GM23338 (cell line): Measurements from ENCODE around the gene CST11. TPM values are rescaled to one million over a fixed set of nuclear protein-coding genes. Genes with fewer than 3 reads are reported as not detected.

Experiments
- ATAC-seq: fragments of 200-7000 bp; cut with Tn5 transposase; 3 replicates; pipeline ENCODE4 v1.9.1; 2020
- DNase-seq: peaks from one replicate; pipeline ENCODE4 v3.0.0-alpha.2; 2015; ENCODE audit warnings: low spot score
- H2AFZ ChIP-seq: fragments of 200-600 bp; sonication (generic); 2 replicates; pipeline ENCODE4 v1.8.0; 2016; ENCODE audit warnings: antibody characterized with exemption, mild to moderate bottlenecking, moderate library complexity
- H3F3A ChIP-seq: fragments of 200-600 bp; sonication (generic); replicated peaks from 2 replicates; pipeline ENCODE4 v1.8.0; 2017; ENCODE audit warnings: antibody characterized with exemption, mixed run types, low read depth
- H3K27ac ChIP-seq: fragments of 200-600 bp; sonication (generic); 2 replicates; pipeline ENCODE4 v1.6.1; 2016; ENCODE audit warnings: low read depth
- H3K27me3 ChIP-seq: fragments of 200-600 bp; sonication (generic); 2 replicates; pipeline ENCODE4 v1.8.0; 2016; ENCODE audit warnings: mild to moderate bottlenecking, mixed run types, moderate library complexity; ENCODE audit not compliant: insufficient read depth
- H3K36me3 ChIP-seq: fragments of 200-600 bp; sonication (generic); 2 replicates; pipeline ENCODE4 v1.8.0; 2016; ENCODE audit warnings: mild to moderate bottlenecking; ENCODE audit not compliant: insufficient read depth
- H3K4me1 ChIP-seq: fragments of 200-600 bp; sonication (generic); 2 replicates; pipeline ENCODE4 v1.8.0; 2016; ENCODE audit warnings: mild to moderate bottlenecking, moderate library complexity; ENCODE audit not compliant: insufficient read depth
- H3K4me2 ChIP-seq: fragments of 200-600 bp; sonication (generic); 2 replicates; pipeline ENCODE4 v1.7.1; 2017; ENCODE audit warnings: mixed run types
- H3K4me3 ChIP-seq: fragments of 200-600 bp; sonication (generic); 2 replicates; pipeline ENCODE4 v1.6.1; 2016; ENCODE audit warnings: mixed run types
- H3K79me2 ChIP-seq: fragments of 200-600 bp; sonication (generic); replicated peaks from 2 replicates; pipeline ENCODE4 v1.8.0; 2017; ENCODE audit warnings: mild to moderate bottlenecking; ENCODE audit not compliant: insufficient read depth
- H3K9me2 ChIP-seq: fragments of 200-600 bp; sonication (generic); 2 replicates; pipeline ENCODE4 v1.8.0; 2017; ENCODE audit not compliant: insufficient read depth
- H4K20me1 ChIP-seq: fragments of 200-600 bp; sonication (generic); replicated peaks from 2 replicates; pipeline ENCODE4 v1.8.0; 2017; ENCODE audit warnings: mild to moderate bottlenecking; ENCODE audit not compliant: insufficient read depth
- H3K27ac Mint-ChIP-seq: 2 replicates; pipeline ENCODE4 v1.8.0; 2020; ENCODE audit warnings: inconsistent platforms, mild to moderate bottlenecking, moderate library complexity, mixed read lengths
- H3K27me3 Mint-ChIP-seq: 3 replicates; pipeline ENCODE4 v1.8.0; 2022; ENCODE audit warnings: low read depth, mild to moderate bottlenecking, moderate library complexity, mixed read lengths, inconsistent platforms; ENCODE audit not compliant: insufficient read depth, poor library complexity
- H3K36me3 Mint-ChIP-seq: 3 replicates; pipeline ENCODE4 v1.8.0; 2021; ENCODE audit warnings: low read depth, mild to moderate bottlenecking, inconsistent platforms, moderate library complexity, mixed read lengths
- H3K4me1 Mint-ChIP-seq: 3 replicates; pipeline ENCODE4 v1.8.0; 2020; ENCODE audit warnings: mild to moderate bottlenecking, inconsistent platforms, mixed read lengths
- H3K4me3 Mint-ChIP-seq: 3 replicates; pipeline ENCODE4 v1.8.0; 2021; ENCODE audit warnings: moderate library complexity, mild to moderate bottlenecking, inconsistent platforms, mixed read lengths
- H3K9me3 Mint-ChIP-seq: 3 replicates; pipeline ENCODE4 v1.8.0; 2020; ENCODE audit warnings: moderate library complexity, mild to moderate bottlenecking, inconsistent platforms, mixed read lengths
- CREB1 ChIP-seq: fragments of 250-450 bp; sonication (Bioruptor Pico); IDR thresholded peaks from 2 replicates; pipeline ENCODE4 v1.5.0; 2020; ENCODE audit warnings: low read depth, mild to moderate bottlenecking, moderate library complexity
- EZH2phosphoT487 ChIP-seq: fragments of 200-600 bp; sonication (generic); IDR thresholded peaks from one replicate; pipeline ENCODE4 v1.8.1; 2018; ENCODE audit warnings: antibody characterized with exemption; ENCODE audit not compliant: unreplicated experiment
- NANOG ChIP-seq: IDR thresholded peaks from 2 replicates; pipeline ENCODE4 v1.6.1; 2016; ENCODE audit warnings: antibody characterized with exemption, borderline replicate concordance
- POLR2AphosphoS5 ChIP-seq: IDR thresholded peaks from 2 replicates; pipeline ENCODE4 v1.6.1; 2016; ENCODE audit warnings: antibody characterized with exemption, low read depth
- polyA plus RNA-seq: library from polyadenylated mRNA; unstranded; fragments of >200 nt; fragmentation: Nextera tagmentation; extraction: Ambion mirVana; gene quantifications from 2 replicates; pipeline ENCODE4 v1.2.1, GENCODE V29; 2016
- total RNA-seq: library from RNA; depleted of rRNA; stranded (reverse); fragments of >200 nt; shearing (Covaris generic); gene quantifications from 2 replicates; pipeline ENCODE4 v1.2.3, GENCODE V29; 2014
- TF ChIP-seq, protein P1 (sequence below): IDR thresholded peaks from one replicate; pipeline ENCODE4 v1.6.1; 2018; ENCODE audit warnings: antibody characterized with exemption; ENCODE audit not compliant: unreplicated experiment
- TF ChIP-seq, protein P2 (sequence below): IDR thresholded peaks from 2 replicates; pipeline ENCODE4 v1.6.1; 2016; ENCODE audit warnings: antibody characterized with exemption

CST11 gene
- total and polyA plus RNA-seq, 2 experiments from 2014 or later: not detected

DNA sequence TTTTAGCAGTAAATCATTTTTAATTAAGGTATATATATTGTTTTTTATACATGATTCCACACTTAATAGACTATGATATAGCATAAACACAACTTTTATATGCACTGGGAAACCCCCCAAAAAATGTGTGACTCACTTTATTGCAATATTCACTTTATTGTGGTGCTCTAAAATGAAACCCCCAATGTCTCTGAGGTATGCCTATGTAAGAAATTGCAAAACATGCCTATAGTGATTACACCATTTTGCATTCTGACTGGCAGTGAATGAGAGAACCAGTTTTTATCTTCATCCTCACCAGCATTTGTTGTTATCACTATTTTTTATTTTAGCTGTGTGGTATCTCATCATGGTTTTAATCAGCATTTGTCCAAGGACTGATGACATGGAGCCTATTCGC lies 8.5 kb upstream of the CST11 start:
- no peaks in the 10 kb centered on the region for H3F3A ChIP-seq
- DNase-seq: no peak
- H3K4me1 Mint-ChIP-seq: peaks cover 11% of the 10 kb centered on the region
- peaks cover 13% of the 10 kb centered on the region for H3K4me1 ChIP-seq
- peaks cover 43% of the 10 kb centered on the region for H3K9me3 Mint-ChIP-seq
- H3K27ac Mint-ChIP-seq: no peak overlapping the region
- no peak for TF ChIP-seq NANOG
- TF ChIP-seq, protein P1, sequence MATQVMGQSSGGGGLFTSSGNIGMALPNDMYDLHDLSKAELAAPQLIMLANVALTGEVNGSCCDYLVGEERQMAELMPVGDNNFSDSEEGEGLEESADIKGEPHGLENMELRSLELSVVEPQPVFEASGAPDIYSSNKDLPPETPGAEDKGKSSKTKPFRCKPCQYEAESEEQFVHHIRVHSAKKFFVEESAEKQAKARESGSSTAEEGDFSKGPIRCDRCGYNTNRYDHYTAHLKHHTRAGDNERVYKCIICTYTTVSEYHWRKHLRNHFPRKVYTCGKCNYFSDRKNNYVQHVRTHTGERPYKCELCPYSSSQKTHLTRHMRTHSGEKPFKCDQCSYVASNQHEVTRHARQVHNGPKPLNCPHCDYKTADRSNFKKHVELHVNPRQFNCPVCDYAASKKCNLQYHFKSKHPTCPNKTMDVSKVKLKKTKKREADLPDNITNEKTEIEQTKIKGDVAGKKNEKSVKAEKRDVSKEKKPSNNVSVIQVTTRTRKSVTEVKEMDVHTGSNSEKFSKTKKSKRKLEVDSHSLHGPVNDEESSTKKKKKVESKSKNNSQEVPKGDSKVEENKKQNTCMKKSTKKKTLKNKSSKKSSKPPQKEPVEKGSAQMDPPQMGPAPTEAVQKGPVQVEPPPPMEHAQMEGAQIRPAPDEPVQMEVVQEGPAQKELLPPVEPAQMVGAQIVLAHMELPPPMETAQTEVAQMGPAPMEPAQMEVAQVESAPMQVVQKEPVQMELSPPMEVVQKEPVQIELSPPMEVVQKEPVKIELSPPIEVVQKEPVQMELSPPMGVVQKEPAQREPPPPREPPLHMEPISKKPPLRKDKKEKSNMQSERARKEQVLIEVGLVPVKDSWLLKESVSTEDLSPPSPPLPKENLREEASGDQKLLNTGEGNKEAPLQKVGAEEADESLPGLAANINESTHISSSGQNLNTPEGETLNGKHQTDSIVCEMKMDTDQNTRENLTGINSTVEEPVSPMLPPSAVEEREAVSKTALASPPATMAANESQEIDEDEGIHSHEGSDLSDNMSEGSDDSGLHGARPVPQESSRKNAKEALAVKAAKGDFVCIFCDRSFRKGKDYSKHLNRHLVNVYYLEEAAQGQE: no peak
- no peak for TF ChIP-seq CREB1 (CRISPR knock-in tag)
- no peak for TF ChIP-seq EZH2phosphoT487
- H3K4me3 Mint-ChIP-seq: no peak overlapping the region
- H3K36me3 ChIP-seq: peaks cover 23% of the 10 kb centered on the region
- no peak for ATAC-seq
- no peaks in the 10 kb centered on the region for H3K27me3 ChIP-seq
- no peak overlapping the region for H3K27ac ChIP-seq
- H3K79me2 ChIP-seq: no peaks in the 10 kb centered on the region
- H4K20me1 ChIP-seq: no peaks in the 10 kb centered on the region
- no peak overlapping the region for H3K4me3 ChIP-seq
- peaks cover 4% of the 10 kb centered on the region for H3K27me3 Mint-ChIP-seq
- peaks cover 24% of the 10 kb centered on the region for H3K36me3 Mint-ChIP-seq
- peaks cover 16% of the 10 kb centered on the region for H3K9me2 ChIP-seq
- H3K4me2 ChIP-seq: no peak overlapping the region
- H2AFZ ChIP-seq: peak overlapping the region; percentile 85; the same call in 1 of the 2 replicates

DNA sequence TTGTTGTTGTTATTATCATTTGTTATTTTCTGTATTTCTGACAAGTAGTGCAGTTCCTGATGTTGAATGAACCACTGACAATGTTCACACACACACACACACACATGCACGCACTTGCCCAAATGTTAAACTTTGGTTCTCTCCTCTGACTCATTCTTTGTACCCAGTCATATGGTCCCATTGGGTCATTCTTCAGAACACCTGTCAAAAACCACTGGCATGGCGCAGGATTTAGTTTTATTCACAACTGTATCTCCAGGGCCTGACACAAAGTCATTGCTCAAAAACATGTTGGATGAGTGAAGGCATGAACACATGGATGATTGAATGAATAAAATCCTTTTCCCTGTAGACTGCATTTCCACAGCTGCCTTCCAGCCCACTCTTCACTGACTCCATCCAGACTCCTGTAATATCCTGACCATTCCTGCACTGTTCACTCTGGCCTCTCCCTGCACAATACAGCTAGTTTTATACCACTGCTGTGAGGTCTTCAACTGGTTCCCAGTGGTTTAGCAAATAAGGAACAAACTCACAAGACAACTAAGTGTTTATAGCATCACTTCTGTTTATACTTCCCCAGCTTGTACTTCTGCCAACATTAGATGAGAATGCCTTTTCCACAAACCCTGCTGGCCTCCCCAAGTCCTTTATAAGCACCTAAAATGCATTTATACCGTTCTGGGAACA lies 6.9 kb upstream of the CST11 start:
- TF ChIP-seq POLR2AphosphoS5 (no peak), EZH2phosphoT487 (no peak), NANOG (no peak)
- TF ChIP-seq, protein P2, sequence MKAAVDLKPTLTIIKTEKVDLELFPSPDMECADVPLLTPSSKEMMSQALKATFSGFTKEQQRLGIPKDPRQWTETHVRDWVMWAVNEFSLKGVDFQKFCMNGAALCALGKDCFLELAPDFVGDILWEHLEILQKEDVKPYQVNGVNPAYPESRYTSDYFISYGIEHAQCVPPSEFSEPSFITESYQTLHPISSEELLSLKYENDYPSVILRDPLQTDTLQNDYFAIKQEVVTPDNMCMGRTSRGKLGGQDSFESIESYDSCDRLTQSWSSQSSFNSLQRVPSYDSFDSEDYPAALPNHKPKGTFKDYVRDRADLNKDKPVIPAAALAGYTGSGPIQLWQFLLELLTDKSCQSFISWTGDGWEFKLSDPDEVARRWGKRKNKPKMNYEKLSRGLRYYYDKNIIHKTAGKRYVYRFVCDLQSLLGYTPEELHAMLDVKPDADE: no peak
- no peak overlapping the region for H3K4me3 Mint-ChIP-seq
- no peaks in the 10 kb centered on the region for H3K27me3 ChIP-seq
- peaks cover 15% of the 10 kb centered on the region for H3K4me1 Mint-ChIP-seq
- no peak overlapping the region for H3K27ac ChIP-seq
- H3K4me1 ChIP-seq: peaks cover 13% of the 10 kb centered on the region
- H3K79me2 ChIP-seq: no peaks in the 10 kb centered on the region
- peaks cover 16% of the 10 kb centered on the region; the same call in 1 of the 2 replicates for H3K36me3 ChIP-seq
- peaks cover 6% of the 10 kb centered on the region for H3K27me3 Mint-ChIP-seq
- H4K20me1 ChIP-seq: no peaks in the 10 kb centered on the region
- DNase-seq: no peak
- no peak for ATAC-seq
- H3K27ac Mint-ChIP-seq: no peak overlapping the region
- no peaks in the 10 kb centered on the region for H3F3A ChIP-seq
- peaks cover 15% of the 10 kb centered on the region for H3K9me2 ChIP-seq
- H3K9me3 Mint-ChIP-seq: peaks cover 29% of the 10 kb centered on the region
- no peak overlapping the region for H3K4me2 ChIP-seq
- H2AFZ ChIP-seq: peak overlapping the region; percentile 85; the same call in 1 of the 2 replicates
- H3K36me3 Mint-ChIP-seq: peaks cover 12% of the 10 kb centered on the region
- no peak overlapping the region for H3K4me3 ChIP-seq
